ENCODE measurements around the gene BCAS3.

- TF ChIP-seq CTCF (IDR thresholded peaks at IDR 0.05; ENCODE audit: low read depth, low read length, poor library complexity, severe bottlenecking): no peak
- no peak for TF ChIP-seq EZH2phosphoT487 (IDR thresholded peaks at IDR 0.05; ENCODE audit: borderline replicate concordance, low read length)
Measured at GRCh38 chr17:60659156-60659555, 18.5 kb upstream of the BCAS3 start.

Measured in DOHH2 (cell line).